Measurements from ENCODE around the gene ACSL1.

- TF ChIP-seq CTCF (IDR thresholded peaks at IDR 0.05 in 2 of 3, conservative IDR thresholded peaks at IDR 0.05 in 1 of 3; ENCODE audit: borderline replicate concordance in 1 of 3, insufficient read depth in 1 of 3, low read depth in 2 of 3, low read length in 2 of 3), result no peak
- no peak for TF ChIP-seq ATF3 (IDR thresholded peaks at IDR 0.05)
- no peak for TF ChIP-seq EZH2 (IDR thresholded peaks at IDR 0.05)
- TF ChIP-seq ZFX (IDR thresholded peaks at IDR 0.05), result no peak
- TF ChIP-seq SIN3A (IDR thresholded peaks at IDR 0.05; ENCODE audit: low read depth), result no peak
- no peak for TF ChIP-seq TCF7L2 (IDR thresholded peaks at IDR 0.05; ENCODE audit: borderline replicate concordance, extremely low read depth, insufficient read depth, insufficient read length)
- no peak for TF ChIP-seq POLR2A (IDR thresholded peaks at IDR 0.05; ENCODE audit: borderline replicate concordance, extremely low read depth, insufficient read depth, insufficient read length)
- no peak for TF ChIP-seq MAX (IDR thresholded peaks at IDR 0.05)
- TF ChIP-seq POLR2AphosphoS5 (IDR thresholded peaks at IDR 0.05; ENCODE audit: low read depth, low read length), result no peak
- no peak for TF ChIP-seq ELF1 (IDR thresholded peaks at IDR 0.05; ENCODE audit: borderline replicate concordance, low read depth)
- TF ChIP-seq ZBTB33 (IDR thresholded peaks at IDR 0.05; ENCODE audit: extremely low read depth, insufficient replicate concordance, low read length), result no peak
Observed at GRCh38 chr4:184854673-184855072, 28.9 kb upstream of the ACSL1 start.
